Measurements from ENCODE around the gene FBXW10B.
"Not testable (repeated sequence)": the region's sequence is repeated elsewhere in the genome, so short reads cannot be mapped to it uniquely, and the experiment has no call there.

Gene FBXW10B, protein sequence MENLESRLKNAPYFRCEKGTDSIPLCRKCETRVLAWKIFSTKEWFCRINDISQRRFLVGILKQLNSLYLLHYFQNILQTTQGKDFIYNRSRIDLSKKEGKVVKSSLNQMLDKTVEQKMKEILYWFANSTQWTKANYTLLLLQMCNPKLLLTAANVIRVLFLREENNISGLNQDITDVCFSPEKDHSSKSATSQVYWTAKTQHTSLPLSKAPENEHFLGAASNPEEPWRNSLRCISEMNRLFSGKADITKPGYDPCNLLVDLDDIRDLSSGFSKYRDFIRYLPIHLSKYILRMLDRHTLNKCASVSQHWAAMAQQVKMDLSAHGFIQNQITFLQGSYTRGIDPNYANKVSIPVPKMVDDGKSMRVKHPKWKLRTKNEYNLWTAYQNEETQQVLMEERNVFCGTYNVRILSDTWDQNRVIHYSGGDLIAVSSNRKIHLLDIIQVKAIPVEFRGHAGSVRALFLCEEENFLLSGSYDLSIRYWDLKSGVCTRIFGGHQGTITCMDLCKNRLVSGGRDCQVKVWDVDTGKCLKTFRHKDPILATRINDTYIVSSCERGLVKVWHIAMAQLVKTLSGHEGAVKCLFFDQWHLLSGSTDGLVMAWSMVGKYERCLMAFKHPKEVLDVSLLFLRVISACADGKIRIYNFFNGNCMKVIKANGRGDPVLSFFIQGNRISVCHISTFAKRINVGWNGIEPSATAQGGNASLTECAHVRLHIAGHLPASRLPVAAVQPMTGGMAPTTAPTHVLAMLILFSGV

DNA sequence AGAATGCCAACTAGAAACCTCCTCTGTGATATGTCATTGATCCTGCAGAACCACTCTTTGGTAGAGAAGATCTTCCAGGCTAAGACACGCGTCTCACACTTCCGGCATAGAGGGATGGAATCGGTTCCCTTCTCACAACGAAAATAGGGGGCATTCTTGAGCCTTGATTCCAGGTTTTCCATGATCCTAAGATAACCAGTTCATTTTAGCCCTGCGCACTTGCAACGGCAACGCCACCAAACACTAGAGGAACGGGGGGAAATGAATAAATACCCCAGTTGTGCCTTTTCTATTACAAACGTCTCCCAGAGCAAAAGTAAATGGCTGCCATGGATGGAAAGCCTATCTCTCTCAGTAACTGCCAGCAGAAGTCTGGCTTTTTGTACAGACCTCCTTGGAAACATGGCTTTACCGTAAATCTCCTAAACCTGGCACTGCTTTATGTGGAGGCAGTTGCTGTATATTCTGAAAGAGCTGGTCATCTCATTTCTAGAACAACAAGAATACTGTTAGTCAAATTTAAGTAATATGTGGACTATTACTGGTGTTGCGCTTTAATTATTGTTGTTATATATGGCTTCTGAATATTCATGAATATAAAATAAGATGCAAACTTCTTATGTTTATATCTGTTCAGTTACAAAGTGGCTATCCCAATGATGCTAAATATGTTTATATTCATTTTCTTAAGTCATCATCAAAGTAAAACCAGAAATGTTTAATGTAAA, at the start of gene FBXW10B:
FBXW10B (minus strand) TSS at position 374 of the 728 bp plus-strand sequence; CDS start at position 182, 192 bp downstream.
- DNase-seq = not testable (repeated sequence)

DNA sequence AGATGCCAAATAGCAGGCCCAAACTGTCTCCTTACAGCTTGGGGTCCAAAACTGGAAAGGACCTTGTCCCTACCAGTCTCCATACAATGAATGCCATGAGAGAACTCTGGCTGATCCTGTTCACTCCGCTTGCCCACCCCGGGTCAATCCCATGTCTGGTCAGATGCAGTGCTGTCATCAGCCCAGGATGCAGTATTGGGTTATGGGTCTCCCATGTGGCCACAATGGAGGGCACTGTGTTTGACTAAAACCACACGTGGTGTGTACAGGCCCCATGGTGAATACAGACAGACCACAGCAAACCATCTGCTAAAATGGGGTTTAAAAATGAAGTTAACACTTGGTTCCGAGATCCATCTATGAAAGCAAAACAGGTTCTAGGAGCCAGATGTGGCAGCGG, 44.2 kb upstream of the FBXW10B start:
- DNase-seq = no peak

DNA sequence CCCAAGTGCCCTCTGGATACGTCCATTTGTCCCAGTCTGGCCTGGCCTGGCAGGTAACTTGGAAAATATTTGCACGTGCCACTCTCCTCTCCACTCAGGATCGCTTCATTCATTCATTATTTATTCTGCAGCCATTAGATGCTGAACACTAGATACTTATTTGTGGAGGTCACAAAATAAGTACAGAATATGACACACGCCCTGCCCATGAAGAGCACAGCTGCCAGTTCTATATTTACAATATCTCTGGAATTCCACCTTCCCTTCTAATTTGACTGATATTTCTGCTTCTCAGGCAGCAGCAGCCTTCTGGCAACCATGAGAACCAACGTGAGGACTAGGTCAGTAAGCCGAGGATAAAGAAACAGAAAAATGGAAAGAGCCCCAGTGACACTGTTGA, 43.7 kb upstream of the FBXW10B start:
- no peak for DNase-seq

DNA sequence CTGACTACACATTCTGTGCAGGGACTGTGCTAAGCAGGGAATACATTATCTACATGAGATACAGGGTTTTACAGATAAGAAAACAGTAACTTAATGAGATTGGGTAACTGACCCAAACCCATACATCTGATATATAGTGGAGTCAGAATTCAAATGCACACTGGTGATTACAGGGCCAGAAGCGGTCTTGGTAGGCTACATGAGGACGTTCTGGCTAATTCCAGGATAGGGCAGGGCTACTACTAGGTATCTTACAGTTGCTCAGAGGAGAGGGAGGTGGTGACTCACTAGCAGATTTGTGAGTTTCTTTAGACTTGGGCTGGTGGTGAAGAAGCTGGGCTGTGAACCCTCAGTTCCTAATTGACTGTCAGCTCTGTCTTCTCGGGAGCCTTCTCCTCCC, 43.2 kb upstream of the FBXW10B start:
- DNase-seq = no peak

DNA sequence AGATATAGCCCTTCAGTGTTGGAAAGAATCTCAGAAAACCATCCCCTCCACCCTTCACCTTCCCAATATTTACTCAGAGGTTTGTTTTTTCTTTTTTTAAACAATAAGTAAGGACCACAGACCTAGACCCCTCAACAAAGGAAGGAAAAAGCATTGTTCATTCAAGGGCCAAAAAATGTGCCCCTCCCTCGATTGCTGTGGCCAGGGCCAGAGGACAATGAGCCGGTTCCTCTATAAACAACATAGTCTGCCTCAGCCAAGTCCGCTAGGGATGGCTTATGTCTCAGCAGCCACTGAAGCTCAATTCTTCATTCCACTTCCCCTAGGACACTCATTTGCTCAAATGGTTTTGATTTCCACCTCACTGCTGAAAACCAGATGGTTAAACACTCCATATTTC, 40.6 kb upstream of the FBXW10B start:
- no peak for DNase-seq

DNA sequence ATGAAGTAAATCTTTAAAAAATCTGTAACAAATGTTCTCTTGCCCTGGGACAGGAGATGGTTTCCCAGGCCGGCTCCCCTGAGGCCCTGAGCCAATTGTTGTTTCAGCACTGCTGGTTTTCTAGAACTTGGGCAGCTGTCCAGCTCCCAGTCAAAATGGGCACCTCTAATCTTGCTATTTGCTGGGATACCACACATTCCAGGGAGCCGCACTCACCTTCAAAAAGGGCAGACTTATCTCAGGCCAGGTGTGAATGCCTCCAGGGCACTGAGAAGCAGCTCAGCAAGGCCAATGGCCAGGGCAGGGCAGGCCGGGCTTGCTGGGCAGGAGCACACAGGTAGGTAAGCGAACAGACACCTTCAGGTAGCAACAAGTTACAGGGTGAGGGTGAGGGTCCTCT, 40.2 kb upstream of the FBXW10B start:
- DNase-seq = no peak

DNA sequence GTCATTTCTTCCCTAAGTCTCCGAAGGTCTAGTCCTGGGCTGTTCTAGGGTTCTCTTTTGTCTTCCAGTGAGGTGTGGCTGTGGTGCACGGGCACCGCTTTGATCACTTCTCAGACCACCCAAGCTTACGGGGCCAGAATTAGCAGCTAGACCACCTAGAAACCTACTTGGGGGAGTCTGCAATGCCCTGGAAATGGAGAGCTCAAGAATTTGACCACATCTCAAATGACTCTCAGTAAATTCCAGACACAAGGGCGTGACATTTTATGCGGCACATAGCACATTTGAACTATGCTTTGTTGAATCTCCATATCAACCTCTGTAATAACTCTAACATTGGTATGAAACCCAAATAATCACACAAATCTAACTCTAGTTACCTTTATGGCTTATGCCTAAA, 39.7 kb upstream of the FBXW10B start:
- DNase-seq = no peak

DNA sequence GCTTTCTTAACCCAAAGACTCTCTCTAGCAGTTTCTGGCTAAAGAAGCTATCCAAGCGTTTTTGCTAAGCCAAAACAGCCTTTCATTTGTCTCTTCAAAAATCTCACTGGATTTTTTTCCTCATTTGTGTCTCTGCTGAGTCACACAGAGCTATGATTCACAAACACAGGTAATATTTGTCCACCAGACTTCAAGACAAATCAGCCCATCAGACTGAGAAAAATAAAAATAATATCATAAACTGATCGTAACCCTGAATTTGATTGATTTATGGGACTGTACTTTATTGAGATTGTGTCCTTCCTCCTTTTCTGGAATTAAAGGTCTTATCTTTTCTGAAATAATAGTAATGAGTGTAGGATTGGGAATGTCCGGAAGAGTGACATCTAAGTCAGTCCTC, 38.8 kb upstream of the FBXW10B start:
- no peak for DNase-seq

DNA sequence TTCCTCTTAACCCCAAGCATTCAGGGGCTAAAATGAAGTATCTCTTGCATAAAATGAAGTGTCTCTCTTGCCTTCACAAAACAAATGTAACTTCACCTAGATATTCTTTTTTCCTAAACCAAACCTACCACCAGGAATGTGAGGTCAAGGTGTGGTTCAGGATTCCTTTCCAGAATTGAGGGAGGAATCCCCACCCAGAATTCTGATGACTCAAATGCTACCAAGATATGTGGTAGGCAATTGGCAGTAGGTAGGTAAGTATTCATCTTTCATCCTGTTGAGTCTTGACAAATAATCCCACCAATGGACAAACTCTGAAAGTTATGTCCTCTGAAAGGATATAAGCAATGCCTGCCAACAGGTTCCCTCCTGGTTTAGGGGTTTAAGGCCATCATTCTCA, 38.4 kb upstream of the FBXW10B start:
- no peak for DNase-seq

DNA sequence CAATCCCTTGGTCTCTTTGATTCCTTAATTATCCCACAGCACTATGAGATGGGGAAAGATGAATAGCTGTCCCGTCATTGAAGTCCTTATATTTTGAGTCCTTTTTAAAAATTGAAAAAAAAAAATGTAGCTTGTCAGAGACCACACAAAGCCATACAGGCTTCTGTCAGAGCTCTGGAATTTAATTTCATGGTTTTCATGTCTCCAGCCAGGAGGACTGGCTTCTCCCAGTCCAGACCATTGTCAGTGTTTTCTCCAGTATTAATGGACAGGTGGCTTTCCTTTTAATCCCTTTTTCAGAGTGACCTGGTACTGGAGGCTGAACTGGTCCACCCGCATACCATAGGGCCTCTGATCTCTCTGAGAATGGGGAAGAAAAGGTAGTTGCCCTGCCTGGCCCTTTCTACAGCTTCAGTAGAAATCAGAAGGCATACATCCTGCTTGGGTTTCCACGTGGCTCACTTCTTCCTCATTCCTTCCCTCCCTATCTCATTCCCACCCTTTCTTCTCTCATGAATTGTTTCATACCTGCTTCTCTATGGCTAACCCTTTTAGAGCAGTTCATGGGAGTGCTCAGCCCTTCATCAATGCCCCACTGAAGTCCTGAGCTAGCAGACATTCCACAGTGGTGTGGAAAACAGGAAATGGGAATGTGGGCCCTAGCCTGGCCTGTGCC, 35.5 kb upstream of the FBXW10B start:
- DNase-seq = no peak

DNA sequence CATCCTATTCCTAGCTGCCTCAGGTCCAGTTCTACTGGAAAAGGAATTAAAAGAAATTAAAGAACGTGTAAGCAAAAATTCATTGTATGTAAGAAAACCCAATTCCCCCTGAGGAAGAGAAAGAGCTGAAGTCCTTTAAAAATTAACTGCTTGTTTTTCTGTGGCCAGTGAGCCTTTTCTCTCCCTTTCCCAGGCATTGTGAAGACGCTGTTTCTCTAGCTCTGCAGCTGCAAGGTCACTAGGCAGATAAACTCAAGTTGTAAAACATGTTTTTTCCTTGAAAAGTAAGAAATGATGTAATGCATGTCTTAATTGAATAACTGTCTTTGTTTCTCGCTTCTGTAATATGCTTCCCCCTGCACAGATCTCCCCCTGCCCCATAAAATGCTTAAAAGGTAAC, 34.9 kb upstream of the FBXW10B start:
- not testable (repeated sequence) for DNase-seq

DNA sequence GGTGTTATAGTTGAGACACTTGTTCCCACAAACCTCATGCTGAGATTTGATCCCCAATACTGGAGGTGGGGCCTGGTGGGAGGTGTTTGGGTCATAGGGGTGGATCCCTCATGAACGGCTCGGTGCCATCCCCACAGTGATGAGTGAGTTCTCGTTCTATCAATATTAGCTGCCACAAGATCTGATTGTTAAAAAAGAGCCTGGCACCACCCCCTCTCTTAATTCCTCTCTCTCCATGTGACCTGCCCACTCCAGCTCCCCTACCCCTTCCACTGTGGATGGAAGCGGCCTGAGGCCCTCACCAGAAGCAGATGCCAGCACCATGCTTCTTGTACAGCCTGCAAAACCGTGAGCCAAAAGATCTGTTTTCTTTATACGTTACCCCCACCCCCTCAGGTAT, 33.5 kb upstream of the FBXW10B start:
- no peak for DNase-seq

DNA sequence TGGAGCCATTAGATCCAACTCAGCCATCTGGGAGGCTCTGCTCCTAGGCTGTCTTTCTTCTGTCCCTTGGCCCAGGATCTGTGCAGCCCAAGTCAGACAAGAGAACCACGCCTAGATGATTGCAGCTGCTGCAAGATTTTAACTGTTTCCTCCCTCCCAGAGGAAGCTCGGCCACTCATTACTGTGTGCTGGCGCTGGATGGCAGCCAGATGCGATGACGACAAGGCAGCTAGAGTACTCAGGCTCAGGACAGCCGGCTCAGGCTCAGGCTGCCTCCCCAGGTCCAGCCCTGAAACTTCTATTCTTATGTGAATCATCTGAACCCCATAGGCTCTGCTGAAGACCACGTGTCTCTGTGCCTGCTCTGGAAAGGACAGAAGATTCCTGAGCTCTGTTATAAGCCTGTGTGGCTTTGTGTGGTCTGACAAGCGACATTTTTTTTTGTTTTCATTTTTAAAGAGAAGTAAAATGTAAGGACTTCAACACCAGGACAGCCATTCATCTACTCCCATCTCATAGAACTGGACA, 32.1 kb upstream of the FBXW10B start:
- DNase-seq = peak; percentile 24 to 74

DNA sequence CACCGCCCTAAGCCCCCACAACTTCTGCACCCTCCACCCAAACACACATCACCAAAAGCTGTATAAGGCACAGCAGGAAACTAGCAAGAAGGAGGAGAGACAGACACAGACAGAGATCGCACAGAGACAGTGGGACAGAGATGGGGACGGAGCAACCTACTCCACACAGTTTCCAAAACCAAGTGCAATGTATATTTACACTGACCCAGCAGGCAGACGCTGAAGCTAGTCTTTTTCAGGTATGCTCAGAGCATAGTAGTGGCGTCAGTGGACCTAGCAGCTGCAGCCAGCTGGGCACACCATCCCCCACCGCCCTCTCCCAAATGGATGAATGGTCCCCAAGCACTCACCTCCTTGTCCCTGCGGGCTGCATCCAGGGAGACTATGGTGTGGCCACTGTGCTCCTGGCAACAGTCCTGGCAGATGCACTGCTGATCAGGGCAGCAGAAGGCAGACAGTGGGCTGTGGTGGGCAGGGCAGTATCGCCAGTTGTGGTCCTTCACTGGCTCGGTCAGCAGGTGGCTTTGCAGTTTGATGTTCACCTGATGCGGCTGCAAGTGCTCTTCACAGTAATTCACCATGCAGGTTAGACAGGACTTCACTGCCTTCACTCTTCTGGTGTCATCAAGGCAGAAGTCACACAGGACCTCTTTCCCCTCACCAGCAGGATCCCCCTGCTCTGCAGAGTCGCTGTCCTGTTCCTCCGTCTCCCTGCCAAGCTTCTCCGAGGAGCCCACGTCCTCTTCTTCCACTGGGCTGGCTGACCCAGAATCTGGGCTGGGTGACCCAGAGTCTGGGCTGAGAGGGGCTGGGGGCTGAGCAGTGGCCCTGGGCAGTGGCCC, 31.5 kb upstream of the FBXW10B start:
- no peak for DNase-seq

DNA sequence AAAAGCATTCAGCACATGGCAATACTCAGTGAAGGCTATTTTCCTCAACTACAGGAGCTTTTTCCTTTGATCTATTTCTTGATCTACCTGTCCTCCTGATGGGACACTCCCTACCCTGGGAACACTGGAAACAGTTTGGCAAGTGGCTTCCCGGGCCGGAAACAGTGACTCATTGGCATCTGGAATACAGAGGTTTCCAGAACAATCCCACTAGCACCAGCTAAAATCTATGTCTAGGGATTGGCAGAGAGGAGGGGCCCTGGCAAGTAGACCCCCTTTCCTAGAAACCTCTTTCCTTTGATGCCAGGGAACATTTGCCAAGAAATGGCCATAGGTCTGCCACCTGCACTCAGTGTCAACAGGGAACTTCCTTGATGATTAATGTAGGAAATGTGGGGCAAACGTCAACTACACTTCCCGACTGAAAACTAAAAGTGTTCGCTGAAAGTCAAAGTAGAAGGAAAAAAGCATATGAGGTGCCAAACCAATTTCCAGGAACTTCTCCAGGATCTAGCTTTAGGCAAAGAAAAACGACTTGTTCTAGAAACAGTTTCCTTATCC, 30.4 kb upstream of the FBXW10B start:
- DNase-seq = no peak

DNA sequence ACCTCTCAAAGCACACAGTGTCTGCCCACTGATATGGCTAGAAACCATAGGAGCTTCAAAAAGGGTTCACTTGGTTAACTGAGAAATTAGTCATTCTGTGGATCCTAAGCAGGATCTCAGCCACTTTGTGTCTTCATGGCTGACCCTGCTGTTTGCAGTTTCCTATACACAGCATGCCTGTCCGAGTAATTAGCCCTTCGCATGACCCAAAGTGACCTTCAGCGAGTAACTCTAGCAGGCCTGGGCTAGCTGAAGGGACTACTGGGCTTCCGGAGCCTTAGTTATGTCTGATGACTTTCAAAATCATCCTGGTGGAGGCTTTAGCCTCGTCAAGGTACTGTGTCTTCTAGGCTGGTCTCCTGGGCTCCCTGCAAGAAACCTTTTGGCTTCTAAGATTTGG, 28.9 kb upstream of the FBXW10B start:
- no peak for DNase-seq

DNA sequence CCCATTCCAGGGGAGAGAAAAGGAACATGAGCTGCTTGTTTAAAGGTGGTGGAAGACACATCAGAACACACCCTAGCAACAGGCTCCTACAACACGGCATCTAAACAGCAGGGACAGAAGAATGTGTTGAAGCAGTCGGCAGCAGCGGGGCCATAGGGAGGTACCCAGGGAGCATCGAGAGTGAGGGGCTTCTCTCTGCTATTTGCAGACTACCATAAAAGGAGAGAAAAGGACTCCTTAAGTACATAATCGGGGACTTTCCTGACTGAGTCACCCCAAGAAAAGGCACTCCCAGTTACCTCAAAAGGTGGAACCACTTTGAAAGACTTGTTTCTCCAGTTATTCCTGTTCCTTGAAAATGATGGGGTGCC, 26.4 kb upstream of the FBXW10B start:
- DNase-seq = not testable (repeated sequence)

DNA sequence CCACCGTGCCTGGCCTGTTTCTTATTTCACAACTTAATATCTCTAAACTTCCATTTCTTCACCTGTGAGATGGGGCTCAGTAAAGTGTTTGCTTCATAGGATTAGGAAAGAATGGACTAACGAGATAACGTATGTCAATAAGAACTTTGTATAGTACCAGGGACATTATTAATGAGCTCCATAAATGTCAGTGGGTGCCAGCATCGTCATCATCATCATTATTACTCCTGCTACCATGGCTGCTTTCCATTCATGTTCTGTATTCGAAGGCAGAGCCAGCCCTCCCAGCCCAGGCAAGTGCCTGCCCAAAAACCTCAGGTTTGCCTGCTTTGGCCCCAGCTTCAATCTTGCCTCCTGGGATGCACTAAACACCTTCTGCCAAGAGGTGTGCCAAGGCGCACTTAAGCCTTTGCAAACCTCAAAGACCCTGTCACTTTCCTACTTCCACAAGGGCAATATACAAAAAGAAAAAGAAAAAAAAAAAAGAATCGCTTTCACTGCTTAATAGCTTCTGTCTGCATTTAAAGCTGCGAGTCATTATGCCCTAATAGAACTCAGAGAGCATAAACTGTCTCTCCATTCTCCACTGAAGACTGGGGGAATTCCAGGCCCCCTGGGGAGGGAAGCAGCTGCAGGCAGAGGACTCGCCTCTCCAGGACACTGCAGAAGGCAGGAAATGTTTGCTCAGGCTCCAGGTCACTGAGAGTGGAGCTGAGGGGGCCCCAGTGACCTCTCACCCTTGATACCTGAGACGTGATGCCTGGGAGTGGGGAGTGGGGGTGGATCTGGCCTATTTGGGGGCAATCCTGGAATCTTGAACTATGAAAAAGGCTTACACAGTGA, 25.8 kb upstream of the FBXW10B start:
- not testable (repeated sequence) for DNase-seq

DNA sequence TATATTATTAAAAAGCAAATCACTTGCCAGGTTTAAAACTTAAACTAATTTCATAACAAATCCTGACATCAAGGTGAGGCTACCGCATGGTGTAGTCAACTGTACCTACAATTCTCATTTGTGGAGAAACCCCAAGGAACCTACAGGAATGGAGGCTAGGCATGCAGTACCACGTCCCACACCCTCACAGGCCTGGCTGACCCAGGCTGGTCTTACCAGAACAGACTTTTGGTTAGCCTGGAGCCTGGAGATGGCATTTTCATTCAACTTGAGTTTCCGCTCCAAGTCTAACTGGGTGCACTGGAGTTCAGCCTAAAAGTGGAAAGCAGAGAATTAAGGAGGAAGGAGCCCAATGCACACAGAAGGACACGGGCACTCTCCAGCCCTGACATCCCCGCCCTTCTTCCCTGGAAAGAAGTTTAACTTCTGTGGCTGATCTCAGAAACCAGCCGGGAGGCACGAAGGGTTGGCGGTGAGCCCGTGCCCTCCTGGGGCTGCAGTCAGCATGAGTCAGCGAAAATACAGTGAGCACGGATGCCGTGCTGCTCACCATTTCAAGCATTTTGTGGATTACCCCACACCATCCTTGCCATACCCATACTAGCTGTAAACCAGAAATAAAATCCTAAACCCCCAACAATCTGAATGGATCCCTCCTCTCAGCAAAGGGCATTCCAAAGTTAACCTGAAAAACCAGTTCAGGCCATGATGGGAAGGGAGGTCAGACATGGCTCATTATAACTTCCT, 23.2 kb upstream of the FBXW10B start:
- DNase-seq = not testable (repeated sequence)

DNA sequence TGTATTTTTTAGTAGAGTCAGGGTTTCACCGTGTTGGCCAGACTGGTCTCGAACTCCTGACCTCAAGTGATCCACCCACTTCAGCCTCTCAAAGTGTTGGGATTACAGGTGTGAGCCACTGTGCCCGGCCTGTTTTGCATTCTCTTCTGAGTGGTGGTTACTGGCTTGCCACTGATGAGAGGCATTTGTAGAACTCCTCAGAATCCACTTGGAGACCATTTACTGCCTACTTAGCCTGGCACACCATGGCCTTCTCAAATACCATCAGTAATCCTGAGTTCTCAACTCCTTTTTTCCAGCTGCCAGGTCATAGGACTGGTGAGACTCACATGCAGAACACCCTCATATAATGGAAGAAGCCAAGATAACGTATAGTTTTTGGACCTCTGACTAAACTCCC, 22.5 kb upstream of the FBXW10B start:
- DNase-seq = not testable (repeated sequence)

All from CD4-positive, alpha-beta T cell treated with Interleukin-1 beta for 1 hour (primary cell).